ENCODE data around the gene CYP11A1. TPM values are rescaled to one million over a fixed set of nuclear protein-coding genes. Genes with fewer than 3 reads are reported as not detected.

The CYP11A1 gene
- total RNA-seq, 1 donor from 2014 or later = not detected

DNA sequence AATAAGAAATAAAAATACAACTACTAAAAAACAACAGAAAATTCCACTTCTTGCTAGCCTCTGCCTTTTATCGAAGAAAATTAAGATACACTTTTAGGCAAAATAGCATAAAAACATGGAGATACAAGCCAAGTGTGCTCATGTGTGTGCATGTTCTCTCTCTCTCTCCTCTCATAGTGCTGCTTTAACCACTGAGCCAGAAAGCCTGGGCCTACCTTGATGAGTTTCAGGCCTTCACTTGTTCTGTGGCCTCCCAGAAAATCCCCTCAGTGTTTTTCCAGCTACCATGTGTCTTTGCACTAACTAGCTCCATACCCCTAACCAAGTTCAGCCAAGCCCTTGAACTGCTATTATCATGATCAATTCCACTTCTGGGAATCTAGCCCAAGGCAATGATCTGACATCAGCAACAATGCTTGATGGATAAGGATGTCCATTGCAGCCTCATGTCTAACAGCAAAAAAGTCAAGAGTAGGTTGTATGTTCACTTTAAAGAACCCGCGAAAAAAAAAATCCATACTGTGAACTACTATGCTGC is 18.1 kb downstream of the CYP11A1 start:
- DNase-seq (ENCODE audit: low read depth, low spot score) = no peak

DNA sequence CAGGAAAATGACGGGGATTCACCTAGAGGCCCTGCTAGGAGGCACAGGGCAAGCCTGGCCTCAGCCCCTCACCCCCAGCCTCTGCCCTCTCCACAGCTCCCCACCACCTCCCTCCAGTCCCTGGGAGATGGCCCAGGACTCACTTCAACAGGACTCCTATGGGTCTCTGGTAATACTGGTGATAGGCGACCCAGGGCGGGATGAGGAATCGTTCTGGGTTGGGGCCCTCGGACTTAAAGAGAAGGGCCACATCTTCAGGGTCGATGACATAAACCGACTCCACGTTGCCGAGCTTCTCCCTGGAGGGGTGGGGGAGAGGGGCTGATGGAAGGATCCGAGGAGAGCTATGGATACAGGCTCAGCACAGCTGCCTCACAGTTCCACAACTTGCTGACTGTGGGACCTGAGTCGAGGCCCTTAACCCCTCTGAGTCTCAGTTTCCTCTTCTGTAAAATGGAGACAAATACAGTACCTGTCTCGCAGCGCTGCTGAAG is 19.6 kb downstream of the CYP11A1 start:
- DNase-seq (ENCODE audit: low read depth, low spot score) = no peak

DNA sequence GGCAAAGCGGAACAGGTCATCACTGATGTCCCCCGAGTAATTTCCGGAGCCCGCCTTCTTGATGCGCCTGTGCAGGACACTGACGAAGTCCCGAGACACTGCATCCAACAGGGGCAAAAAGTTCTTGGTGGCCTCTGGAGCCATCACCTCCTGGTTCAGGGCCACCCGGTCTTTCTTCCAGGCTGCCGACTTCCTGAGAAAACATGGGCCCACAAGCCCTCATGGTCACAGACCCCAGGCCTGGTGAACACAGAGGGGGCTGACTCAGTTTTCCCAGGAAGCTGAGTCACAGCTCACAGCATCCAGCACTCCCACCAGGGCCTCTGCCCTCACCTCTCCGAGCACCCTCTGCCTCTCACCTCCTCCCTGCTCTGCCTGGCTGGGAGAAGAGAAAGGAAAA is 22.4 kb downstream of the CYP11A1 start:
- no peak for DNase-seq (ENCODE audit: low read depth, low spot score)

GRCh38 chr15:74343797-74344127 is 23.7 kb downstream of the CYP11A1 start:
- no peak for DNase-seq (ENCODE audit: low read depth, low spot score)

DNA sequence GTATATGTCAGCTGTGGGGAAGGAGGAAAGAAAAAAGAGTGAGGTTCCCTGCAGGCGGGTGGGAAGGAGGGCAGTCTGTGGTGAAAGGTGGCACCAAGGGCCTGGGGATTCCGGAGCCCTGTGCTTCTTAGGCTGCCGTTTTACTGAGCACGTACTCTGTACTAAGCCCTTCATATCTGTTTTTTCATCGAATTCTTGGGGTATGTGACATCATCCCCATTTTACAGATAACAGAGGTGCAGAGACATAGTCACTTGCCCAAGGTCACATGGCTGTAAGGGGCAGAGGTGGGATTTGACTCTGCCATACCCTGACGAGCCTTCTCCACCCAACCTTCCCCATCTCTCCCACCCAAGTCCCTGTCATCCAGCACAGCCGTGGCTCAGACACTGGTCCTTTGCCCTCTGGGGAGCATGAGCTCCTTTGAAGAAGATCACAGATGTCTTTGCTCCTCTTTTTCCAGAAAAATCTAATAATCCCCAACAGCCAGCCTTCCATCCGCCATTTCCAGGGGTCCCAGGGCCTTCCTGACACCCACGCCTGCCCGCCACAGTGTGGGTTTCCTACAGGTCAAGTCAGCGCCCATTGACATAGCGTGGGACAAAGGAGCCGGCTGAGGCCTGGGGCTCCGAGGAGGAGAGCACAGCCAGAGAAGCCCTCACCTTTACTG is 24.2 kb downstream of the CYP11A1 start:
- DNase-seq (ENCODE audit: low read depth, low spot score) = no peak

GRCh38 chr15:74340150-74340549 is 27.3 kb downstream of the CYP11A1 start:
- DNase-seq (ENCODE audit: low read depth, low spot score) = no peak

- no peak for DNase-seq (ENCODE audit: low read depth, low spot score)
These were observed 28.1 kb downstream of the CYP11A1 start for GRCh38 chr15:74339371-74339770.

- DNase-seq (ENCODE audit: low read depth, low spot score) = no peak
These were observed 28.8 kb downstream of the CYP11A1 start for GRCh38 chr15:74338676-74339075.

DNA sequence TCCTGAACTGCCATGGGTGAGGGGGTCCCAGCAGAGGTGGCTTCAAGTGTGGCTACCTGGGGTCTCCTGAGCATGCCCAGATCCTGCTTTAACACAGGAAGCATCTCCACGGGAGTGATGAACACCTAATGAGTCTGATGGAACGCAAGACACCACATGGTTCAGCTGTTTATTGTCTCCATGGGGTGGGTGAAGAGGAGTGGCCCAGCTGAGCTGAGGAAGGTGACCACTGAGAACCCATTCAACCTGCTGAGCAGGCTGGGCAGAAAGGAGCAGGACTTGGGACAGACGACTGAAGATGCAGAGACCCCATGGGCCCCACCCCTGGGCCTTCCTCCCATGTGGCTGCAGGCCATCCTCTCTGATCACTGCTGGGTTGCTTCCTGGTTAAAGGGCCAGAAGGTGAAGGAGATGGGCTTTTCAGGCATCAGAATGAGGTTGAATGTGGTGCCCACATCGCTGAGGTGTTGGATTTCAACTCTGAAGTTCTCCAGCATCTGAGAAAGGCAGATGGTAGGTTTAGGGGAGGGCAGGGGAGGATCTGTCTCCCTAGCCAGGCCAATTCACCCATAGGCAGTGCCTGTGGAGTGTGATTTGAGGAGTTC is 29.7 kb downstream of the CYP11A1 start:
- DNase-seq (ENCODE audit: low read depth, low spot score) = no peak

GRCh38 chr15:74337146-74337545 is 30.3 kb downstream of the CYP11A1 start:
- no peak for DNase-seq (ENCODE audit: low read depth, low spot score)

GRCh38 chr15:74336061-74337005 is 31.1 kb downstream of the CYP11A1 start:
- no peak for DNase-seq (ENCODE audit: low read depth, low spot score)

GRCh38 chr15:74335396-74335795 is 32.0 kb downstream of the CYP11A1 start:
- DNase-seq (ENCODE audit: low read depth, low spot score) = no peak

DNA sequence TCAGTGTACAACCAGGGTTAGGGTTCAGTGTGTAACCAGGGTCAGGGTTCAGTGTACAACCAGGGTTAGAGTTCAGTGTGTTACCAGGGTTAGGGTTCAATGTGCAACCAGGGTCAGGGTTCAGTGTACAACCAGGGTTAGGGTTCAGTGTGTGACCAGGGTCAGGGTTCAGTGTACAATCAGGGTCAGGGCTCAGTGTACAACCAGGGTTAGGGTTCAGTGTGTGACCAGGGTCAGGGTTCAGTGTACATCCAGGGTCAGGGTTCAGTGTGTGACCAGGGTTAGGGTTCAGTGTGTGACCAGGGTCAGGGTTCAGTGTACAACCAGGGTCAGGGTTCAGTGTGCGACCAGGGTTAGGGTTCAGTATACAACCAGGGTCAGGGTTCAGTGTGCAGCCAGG is 33.3 kb downstream of the CYP11A1 start:
- no peak for DNase-seq (ENCODE audit: low read depth, low spot score)

DNA sequence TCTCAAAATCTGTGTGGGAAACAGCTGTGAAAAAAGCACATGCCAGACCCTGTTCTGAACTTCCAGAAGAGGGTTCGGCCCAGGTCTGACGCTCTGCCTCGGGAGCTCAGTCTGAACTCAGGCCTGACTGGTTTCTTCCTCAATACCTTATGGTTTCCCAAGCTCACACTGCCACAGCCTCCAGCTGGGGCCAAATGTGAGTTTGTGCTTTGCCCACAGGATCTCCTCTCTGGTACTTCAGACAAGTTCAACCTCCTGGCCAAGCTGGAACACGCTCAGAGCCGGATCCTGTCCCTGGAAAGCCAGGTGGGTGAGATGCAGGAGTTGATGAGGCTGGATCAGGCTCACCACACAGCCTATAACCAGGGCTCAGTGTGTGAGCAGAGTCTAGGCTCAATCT is 33.8 kb downstream of the CYP11A1 start:
- DNase-seq (ENCODE audit: low read depth, low spot score) = no peak

- no peak for DNase-seq (ENCODE audit: low read depth, low spot score)
These were observed 34.4 kb downstream of the CYP11A1 start for GRCh38 chr15:74333093-74333492.

- no peak for DNase-seq (ENCODE audit: low read depth, low spot score)
These were observed 34.8 kb downstream of the CYP11A1 start for GRCh38 chr15:74332611-74333010.

GRCh38 chr15:74332011-74332410 is 35.4 kb downstream of the CYP11A1 start:
- no peak for DNase-seq (ENCODE audit: low read depth, low spot score)

DNA sequence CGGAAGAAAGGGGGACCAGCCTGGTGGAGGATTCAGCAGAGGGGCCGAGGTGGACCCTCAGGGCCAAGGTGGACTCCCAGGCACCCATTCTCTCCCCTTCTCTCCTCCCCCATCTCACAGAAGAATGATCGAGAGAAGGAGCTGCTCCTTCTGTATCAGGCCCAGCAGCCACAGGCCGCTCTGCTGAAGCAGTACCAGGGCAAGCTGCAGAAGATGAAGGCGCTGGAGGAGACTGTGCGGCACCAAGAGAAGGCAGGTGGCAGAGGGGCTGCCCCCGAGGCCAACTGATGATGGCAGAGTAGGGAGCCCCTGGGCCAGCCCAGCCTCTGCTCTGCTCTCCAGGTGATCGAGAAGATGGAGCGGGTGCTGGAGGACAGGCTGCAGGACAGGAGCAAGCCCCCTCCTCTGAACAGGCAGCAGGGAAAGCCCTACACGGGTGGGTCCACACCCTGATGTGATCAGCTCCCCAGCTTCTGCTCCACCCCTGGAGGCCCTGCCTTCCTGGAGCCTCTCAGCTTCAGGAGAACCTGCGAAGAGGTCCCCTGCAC is 36.5 kb downstream of the CYP11A1 start:
- DNase-seq (ENCODE audit: low read depth, low spot score) = no peak

DNA sequence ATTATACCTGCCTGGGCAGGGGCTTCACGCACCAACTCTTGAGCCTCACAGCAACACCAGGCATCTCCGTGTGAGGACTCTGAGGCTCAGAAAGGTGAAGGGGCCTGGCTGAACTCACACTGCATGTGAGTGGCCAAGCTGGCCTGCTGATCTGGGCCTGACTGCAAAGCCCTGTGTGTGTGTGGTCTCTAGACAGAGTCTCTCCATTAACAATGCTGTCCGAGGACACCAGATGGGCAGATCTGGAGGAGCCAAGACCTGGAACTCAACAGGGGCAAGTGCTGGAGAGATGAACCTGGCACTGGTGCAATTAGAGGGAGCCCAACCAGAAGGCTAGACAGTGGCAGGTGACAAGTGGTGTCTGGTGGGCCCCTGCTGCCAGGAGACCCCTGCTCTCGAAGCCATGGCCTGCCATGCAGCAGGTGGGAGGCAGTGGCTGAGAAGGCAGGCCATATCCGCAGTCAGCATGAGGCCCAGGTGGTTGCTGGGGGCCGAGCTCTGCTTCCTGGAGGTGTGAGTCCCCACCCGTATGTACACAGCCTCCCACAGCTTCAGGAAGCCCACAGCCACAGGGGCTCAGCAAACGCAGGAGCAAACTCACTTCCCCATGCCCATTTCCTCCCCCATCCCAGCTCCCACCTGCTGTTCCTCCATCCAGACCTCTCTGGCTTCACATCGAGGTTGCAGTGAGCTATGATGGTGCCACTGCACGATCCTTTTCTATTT is 39.0 kb downstream of the CYP11A1 start:
- no peak for DNase-seq (ENCODE audit: low read depth, low spot score)

GRCh38 chr15:74327756-74328155 is 39.7 kb downstream of the CYP11A1 start:
- no peak for DNase-seq (ENCODE audit: low read depth, low spot score)

GRCh38 chr15:74326746-74327145 is 40.7 kb downstream of the CYP11A1 start:
- no peak for DNase-seq (ENCODE audit: low read depth, low spot score)

All from pulmonary artery endothelial cell (primary cell).